Measurements from ENCODE around the gene SLCO3A1.

DNA sequence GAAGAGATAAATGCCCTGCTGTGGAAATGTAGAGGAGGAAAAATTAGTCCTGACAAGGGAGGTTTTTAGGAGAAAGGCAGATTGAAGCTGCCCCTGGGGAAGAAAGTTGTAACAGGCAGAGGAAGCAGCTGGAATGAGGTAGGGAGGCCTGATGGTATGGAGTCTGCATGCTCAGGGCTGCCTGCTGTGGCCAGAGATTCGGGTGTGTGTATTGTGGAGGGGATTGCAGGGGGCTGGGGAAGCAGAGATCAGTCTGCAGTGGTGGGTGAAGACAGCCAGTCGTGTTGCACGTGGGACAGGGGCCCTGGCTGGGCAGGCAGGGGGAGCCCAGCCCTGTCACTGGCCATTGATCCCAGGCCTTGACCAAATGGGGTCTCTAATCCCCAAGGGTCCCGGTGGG is 96.5 kb downstream of the SLCO3A1 start:
- TF ChIP-seq, protein P1, sequence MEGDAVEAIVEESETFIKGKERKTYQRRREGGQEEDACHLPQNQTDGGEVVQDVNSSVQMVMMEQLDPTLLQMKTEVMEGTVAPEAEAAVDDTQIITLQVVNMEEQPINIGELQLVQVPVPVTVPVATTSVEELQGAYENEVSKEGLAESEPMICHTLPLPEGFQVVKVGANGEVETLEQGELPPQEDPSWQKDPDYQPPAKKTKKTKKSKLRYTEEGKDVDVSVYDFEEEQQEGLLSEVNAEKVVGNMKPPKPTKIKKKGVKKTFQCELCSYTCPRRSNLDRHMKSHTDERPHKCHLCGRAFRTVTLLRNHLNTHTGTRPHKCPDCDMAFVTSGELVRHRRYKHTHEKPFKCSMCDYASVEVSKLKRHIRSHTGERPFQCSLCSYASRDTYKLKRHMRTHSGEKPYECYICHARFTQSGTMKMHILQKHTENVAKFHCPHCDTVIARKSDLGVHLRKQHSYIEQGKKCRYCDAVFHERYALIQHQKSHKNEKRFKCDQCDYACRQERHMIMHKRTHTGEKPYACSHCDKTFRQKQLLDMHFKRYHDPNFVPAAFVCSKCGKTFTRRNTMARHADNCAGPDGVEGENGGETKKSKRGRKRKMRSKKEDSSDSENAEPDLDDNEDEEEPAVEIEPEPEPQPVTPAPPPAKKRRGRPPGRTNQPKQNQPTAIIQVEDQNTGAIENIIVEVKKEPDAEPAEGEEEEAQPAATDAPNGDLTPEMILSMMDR (conservative IDR thresholded peaks at IDR 0.05; ENCODE audit: low read length): no peak
- TF ChIP-seq EZH2phosphoT487 (IDR thresholded peaks at IDR 0.05; ENCODE audit: borderline replicate concordance, low read depth, low read length): no peak
